Right atrium auricular region (tissue), 2 donors: ENCODE results near the gene FBXW4. TPM values are rescaled to one million over a fixed set of nuclear protein-coding genes. Genes with fewer than 3 reads are reported as not detected.

Source experiments
- DNase-seq: peaks from one replicate; pipeline ENCODE4 v3.0.0-alpha.2; 2019; ENCODE audit warnings: low spot score
- H3K27ac ChIP-seq, 2 donors: fragments of 200-600 bp; sonication (generic); 1 replicate in 1 of 2; 2 replicates in 1 of 2; pipeline ENCODE4 v1.5.1; 2016 to 2019
- H3K27me3 ChIP-seq, 2 donors: fragments of 200-600 bp; sonication (generic); one replicate each; pipeline versions ENCODE4 v1.5.1 to v1.6.0; 2017 to 2019
- H3K36me3 ChIP-seq: fragments of 200-600 bp; sonication (generic); one replicate; pipeline ENCODE4 v1.5.1; 2016
- H3K4me1 ChIP-seq, 2 donors: fragments of 200-600 bp; sonication (generic); one replicate each; pipeline versions ENCODE4 v1.5.1 to v1.6.0; 2017 to 2019
- H3K4me3 ChIP-seq, 2 donors: fragments of 200-600 bp; sonication (generic); 1 replicate in 1 of 2; 2 replicates in 1 of 2; pipeline ENCODE4 v1.5.1; 2017 to 2019; ENCODE audit warnings: mild to moderate bottlenecking in 1 of 2, moderate library complexity in 1 of 2
- H3K9me3 ChIP-seq, 2 donors: fragments of 200-600 bp; sonication (generic); one replicate each; pipeline ENCODE4 v1.5.1; 2019
- CTCF ChIP-seq, 2 donors: fragments of 200-600 bp; sonication (generic); IDR thresholded peaks; one replicate each; pipeline ENCODE4 v1.5.1; 2019; ENCODE audit warnings: antibody characterized with exemption in 2 of 2
- total RNA-seq, 2 donors: library from RNA; depleted of rRNA; stranded (reverse); fragments of >200 nt; gene quantifications; one replicate each; pipeline ENCODE4 v1.1.0, GENCODE V29; 2016

FBXW4 gene
- total RNA-seq, 2 donors from 2014 or later: 75.2 to 95.1 TPM

DNA sequence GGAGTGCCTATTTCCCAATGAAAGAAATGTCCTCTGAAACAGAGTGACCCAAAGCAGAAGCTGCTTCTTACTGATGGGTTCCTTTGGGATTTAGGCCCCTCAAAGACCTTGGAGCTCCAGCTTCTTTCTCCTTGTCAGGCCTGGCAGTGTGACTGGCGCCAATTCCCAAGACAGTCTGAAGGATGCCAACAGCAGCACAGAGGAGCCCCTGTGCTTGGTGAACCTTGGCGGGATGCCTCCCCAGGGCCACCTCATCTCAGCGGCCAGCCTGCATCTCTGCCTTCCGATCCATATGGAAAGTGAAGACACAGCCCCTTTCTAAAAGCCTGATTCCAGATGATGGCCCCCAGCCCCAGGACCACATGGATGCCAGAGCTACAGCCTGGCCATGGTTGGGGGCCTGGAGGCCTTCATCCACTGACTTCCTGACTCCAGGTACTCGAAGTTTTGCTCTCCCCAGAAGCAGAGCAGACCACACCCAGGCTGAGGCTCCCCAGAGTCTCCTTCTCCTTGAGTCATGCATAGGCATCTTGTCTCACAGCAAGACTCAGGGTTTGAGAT is 45.4 kb downstream of the FBXW4 start:
- Histone ChIP-seq H3K36me3 (peaks cover 12% of the 10 kb centered on the region), H3K27me3 (no peaks in the 10 kb centered on the region), H3K4me1 (peaks cover 0 to 11% of the 10 kb centered on the region in 2 donors), H3K4me3 (no peak overlapping the region), H3K27ac (no peak overlapping the region), H3K9me3 (no peaks in the 10 kb centered on the region)
- DNase-seq: no peak
- TF ChIP-seq CTCF (IDR thresholded peaks at IDR 0.05): no peak

GRCh38 chr10:101647255-101647654 is 47.7 kb downstream of the FBXW4 start:
- Histone ChIP-seq H3K27ac (no peak overlapping the region), H3K27me3 (no peaks in the 10 kb centered on the region), H3K36me3 (peaks cover 15% of the 10 kb centered on the region), H3K9me3 (no peaks in the 10 kb centered on the region), H3K4me1 (peaks cover 0 to 11% of the 10 kb centered on the region in 2 donors), H3K4me3 (no peak overlapping the region)
- DNase-seq: no peak
- TF ChIP-seq CTCF (IDR thresholded peaks at IDR 0.05): no peak

DNA sequence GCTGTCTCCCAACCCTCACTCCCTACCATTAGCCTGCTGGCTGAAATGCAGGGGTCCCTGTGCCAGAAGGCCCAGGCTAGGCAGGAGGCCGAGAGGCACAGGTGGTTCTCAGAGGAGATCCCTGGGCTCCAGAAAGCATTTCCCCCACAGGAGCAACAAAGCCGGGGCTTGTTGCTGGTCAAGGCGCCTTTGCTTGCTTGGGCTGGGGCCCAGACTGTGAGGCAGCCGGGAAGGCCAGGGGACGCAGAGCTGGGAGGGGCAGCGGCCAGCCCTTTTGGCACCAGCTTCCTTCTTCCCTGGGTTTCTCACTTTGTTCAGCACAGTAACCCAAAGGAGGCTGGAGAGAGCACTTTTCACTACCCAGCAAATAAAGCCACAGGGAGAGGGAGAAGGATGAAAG is 48.6 kb downstream of the FBXW4 start:
- TF ChIP-seq CTCF (IDR thresholded peaks at IDR 0.05): no peak
- Histone ChIP-seq H3K4me1 (peaks cover 0 to 11% of the 10 kb centered on the region in 2 donors), H3K36me3 (peaks cover 15% of the 10 kb centered on the region), H3K9me3 (no peaks in the 10 kb centered on the region), H3K27me3 (no peaks in the 10 kb centered on the region), H3K27ac (no peak overlapping the region), H3K4me3 (no peak overlapping the region)
- peak; percentile 63 for DNase-seq

- H3K4me3 ChIP-seq: no peak overlapping the region
- no peak for TF ChIP-seq CTCF (IDR thresholded peaks at IDR 0.05)
- no peaks in the 10 kb centered on the region for H3K9me3 ChIP-seq
- H3K36me3 ChIP-seq: peaks cover 10% of the 10 kb centered on the region
- no peaks in the 10 kb centered on the region for H3K27me3 ChIP-seq
- no peak overlapping the region for H3K27ac ChIP-seq
- DNase-seq: no peak
- peaks cover 0 to 11% of the 10 kb centered on the region in 2 donors for H3K4me1 ChIP-seq
Measured at GRCh38 chr10:101645659-101646058, 49.3 kb downstream of the FBXW4 start.

DNA sequence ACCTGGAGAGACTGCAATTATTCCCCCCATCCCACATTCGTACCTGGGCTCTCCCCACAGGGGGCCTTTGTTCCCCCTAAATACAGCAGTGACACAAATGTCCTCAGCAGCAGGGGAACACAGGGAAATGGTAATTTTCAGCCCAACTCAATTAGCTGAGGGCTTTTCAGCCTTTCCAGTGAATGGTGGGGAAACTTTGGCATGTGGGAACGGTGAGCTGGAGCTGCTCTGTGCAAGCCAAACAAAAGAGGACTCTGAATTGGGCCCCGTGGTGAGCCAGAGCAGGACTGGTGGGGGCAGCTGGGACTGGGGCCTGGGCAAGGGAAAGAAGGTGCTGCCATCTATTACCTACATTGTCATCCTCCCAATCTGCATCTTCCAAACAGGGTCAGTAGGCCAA is 51.0 kb downstream of the FBXW4 start:
- H3K4me1 ChIP-seq: peaks cover 0 to 11% of the 10 kb centered on the region in 2 donors
- no peak overlapping the region for H3K4me3 ChIP-seq
- no peak for TF ChIP-seq CTCF (IDR thresholded peaks at IDR 0.05)
- peaks cover 2% of the 10 kb centered on the region for H3K36me3 ChIP-seq
- no peaks in the 10 kb centered on the region for H3K27me3 ChIP-seq
- no peak overlapping the region for H3K27ac ChIP-seq
- no peak for DNase-seq
- H3K9me3 ChIP-seq: no peaks in the 10 kb centered on the region

GRCh38 chr10:101643546-101643945 is 51.4 kb downstream of the FBXW4 start:
- no peaks in the 10 kb centered on the region for H3K27me3 ChIP-seq
- peaks cover 2% of the 10 kb centered on the region for H3K36me3 ChIP-seq
- H3K4me3 ChIP-seq: no peak overlapping the region
- H3K4me1 ChIP-seq: peaks cover 0 to 11% of the 10 kb centered on the region in 2 donors
- no peaks in the 10 kb centered on the region for H3K9me3 ChIP-seq
- no peak for TF ChIP-seq CTCF (IDR thresholded peaks at IDR 0.05)
- no peak overlapping the region for H3K27ac ChIP-seq
- no peak for DNase-seq
